ENCODE measurements around the gene NCK1. TPM values are rescaled to one million over a fixed set of nuclear protein-coding genes. Genes with fewer than 3 reads are reported as not detected.

Gene NCK1
- total and polyA plus RNA-seq, 2 of the 13 experiments (the other 11 are each of a cell fraction or from before 2014, with no cell fraction given): 14.7 to 30.4 TPM

DNA sequence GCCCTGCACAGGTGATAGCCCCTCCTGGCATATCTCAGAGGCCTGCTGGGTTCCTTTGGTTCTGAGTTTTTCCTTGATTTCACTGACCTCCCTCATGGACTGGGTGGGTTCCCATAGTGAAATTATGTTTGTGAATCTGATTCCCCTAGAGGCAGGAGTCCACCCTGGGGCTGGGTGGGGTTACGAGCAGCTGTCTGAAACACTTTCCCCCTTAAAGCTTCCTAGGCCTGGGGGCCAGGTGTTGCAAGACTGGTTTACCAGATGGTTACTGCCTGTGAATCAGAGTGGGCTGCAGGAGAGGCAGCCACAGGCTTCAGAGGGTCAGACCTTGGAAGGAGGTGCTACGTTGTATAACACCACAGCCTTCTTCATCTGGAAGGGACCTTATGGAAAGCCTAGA, 130.1 kb downstream of the NCK1 start:
- ChIA-PET POLR2A (no interaction called here), CTCF (ENCODE audit: low intra/inter-chr PET ratio, low total read pairs) (no interaction called here)
- FAIRE-seq: no peak
- Histone ChIP-seq H4K20me1 (ENCODE audit: insufficient read depth, low read length) (no peaks in the 10 kb centered on the region), H3K4me3 (replicated peaks in 1 of 3; ENCODE audit: insufficient read depth in 1 of 3, low read depth in 2 of 3, low read length in 3 of 3) (no peak overlapping the region), H3K27me3 (ENCODE audit: control insufficient read depth in 1 of 2, insufficient read depth in 2 of 2, low read length in 2 of 2) (no peaks in the 10 kb centered on the region; a peak in 1 of 5 replicates), H3K36me3 (replicated peaks in 1 of 2; ENCODE audit: control insufficient read depth in 1 of 2, insufficient read depth in 2 of 2, low read length in 2 of 2) (no peaks in the 10 kb centered on the region), H3K79me2 (ENCODE audit: insufficient read depth, low read length) (no peaks in the 10 kb centered on the region), H2AFZ (ENCODE audit: low read length) (no peak overlapping the region), H3K27ac (ENCODE audit: extremely low read length, insufficient read depth, low read length) (no peak overlapping the region), H3K9me3 (ENCODE audit: low read length) (no peaks in the 10 kb centered on the region), H3K4me1 (ENCODE audit: insufficient read depth, low read length) (no peaks in the 10 kb centered on the region), H3K9ac (ENCODE audit: insufficient read depth, low read depth, low read length) (no peak overlapping the region), H3K4me2 (ENCODE audit: low read depth, low read length) (no peak overlapping the region)
- 87% methylated on average over 2 of the region's 2 CpGs for WGBS (ENCODE audit: low lambda C conversion rate)
- no TSS peak for BruUV-seq (replicated peaks)
- intact Hi-C loops (cut with micrococcal nuclease; ENCODE audit: unreplicated experiment): no loop called here
- in situ Hi-C loops (cut with HindIII; ENCODE audit: extremely low pct_ligation_motif_present, low pct_unique_long_range_greater_than_20kb): no loop called here
- no peak for ATAC-seq
- no peak for DNase-seq (ENCODE audit: low spot score)
- TF ChIP-seq MBD4 (IDR thresholded peaks at IDR 0.05; ENCODE audit: borderline replicate concordance, low read length) (no peak), JDP2 (CRISPR knock-in tag; IDR thresholded peaks at IDR 0.05; ENCODE audit: borderline replicate concordance) (no peak), HMG20A (CRISPR knock-in tag; IDR thresholded peaks at IDR 0.05; ENCODE audit: borderline replicate concordance) (no peak), ZHX1 (CRISPR knock-in tag; IDR thresholded peaks at IDR 0.05; ENCODE audit: low read depth) (no peak), PREB (CRISPR knock-in tag; IDR thresholded peaks at IDR 0.05) (no peak), RAD51 (IDR thresholded peaks at IDR 0.05; ENCODE audit: borderline replicate concordance) (no peak), ZNF552 (CRISPR knock-in tag; IDR thresholded peaks at IDR 0.05; ENCODE audit: borderline replicate concordance) (no peak), ZFP90 (CRISPR knock-in tag; IDR thresholded peaks at IDR 0.05; ENCODE audit: borderline replicate concordance) (no peak), GPN1 (CRISPR knock-in tag; IDR thresholded peaks at IDR 0.05; ENCODE audit: borderline replicate concordance) (no peak), SATB2 (CRISPR knock-in tag; IDR thresholded peaks at IDR 0.05) (no peak), ZNF562 (CRISPR knock-in tag; IDR thresholded peaks at IDR 0.05; ENCODE audit: borderline replicate concordance) (no peak), FOXM1 (CRISPR knock-in tag; IDR thresholded peaks at IDR 0.05) (no peak), HOXA7 (CRISPR knock-in tag; IDR thresholded peaks at IDR 0.05) (no peak)
- TF ChIP-seq, protein P1, sequence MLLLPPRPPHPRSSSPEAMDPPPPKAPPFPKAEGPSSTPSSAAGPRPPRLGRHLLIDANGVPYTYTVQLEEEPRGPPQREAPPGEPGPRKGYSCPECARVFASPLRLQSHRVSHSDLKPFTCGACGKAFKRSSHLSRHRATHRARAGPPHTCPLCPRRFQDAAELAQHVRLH (CRISPR knock-in tag; IDR thresholded peaks at IDR 0.05; ENCODE audit: borderline replicate concordance, low read depth): no peak
